C4-2B (cell line): ENCODE measurements around the gene PNO1.

Experiments used
- CTCF ChIP-seq: fragments of 450-650 bp; conservative IDR thresholded peaks from 2 replicates; pipeline ENCODE4 v1.5.1; 2017; ENCODE audit warnings: mild to moderate bottlenecking
- ZFX ChIP-seq: fragments of 450-650 bp; IDR thresholded peaks from 2 replicates; pipeline ENCODE4 v1.6.1; 2017

- no peak for TF ChIP-seq CTCF
- no peak for TF ChIP-seq ZFX
Measured at GRCh38 chr2:68190991-68191731, 33.5 kb downstream of the PNO1 start.
